Lower lobe of right lung (tissue), 2 donors: ENCODE data around the gene PABPN1L. TPM values are rescaled to one million over a fixed set of nuclear protein-coding genes. Genes with fewer than 3 reads are reported as not detected.

ENCODE experiments used
- ATAC-seq, 2 donors: fragments of 200-7000 bp; cut with Tn5 transposase; one replicate each; pipeline ENCODE4 v1.9.1; 2020 to 2022; ENCODE audit warnings: mild to moderate bottlenecking in 2 of 2, moderate library complexity in 2 of 2
- DNase-seq: peaks from one replicate; pipeline ENCODE4 v3.0.0-alpha.2; 2020
- H3K27ac ChIP-seq: fragments of 200-600 bp; one replicate; pipeline ENCODE4 v1.8.0; 2022
- H3K27me3 ChIP-seq: fragments of 200-600 bp; one replicate; pipeline ENCODE4 v1.8.0; 2022; ENCODE audit warnings: low read depth
- H3K36me3 ChIP-seq: fragments of 200-600 bp; one replicate; pipeline ENCODE4 v1.8.0; 2022; ENCODE audit warnings: mild to moderate bottlenecking
- H3K4me1 ChIP-seq: fragments of 200-600 bp; one replicate; pipeline ENCODE4 v1.8.0; 2022
- H3K4me3 ChIP-seq: fragments of 200-600 bp; one replicate; pipeline ENCODE4 v1.8.0; 2022; ENCODE audit warnings: mild to moderate bottlenecking
- H3K9me3 ChIP-seq: fragments of 200-600 bp; one replicate; pipeline ENCODE4 v1.8.0; 2022
- CTCF ChIP-seq: fragments of 200-600 bp; IDR thresholded peaks from one replicate; pipeline ENCODE4 v1.8.0; 2022; ENCODE audit warnings: antibody characterized with exemption, mild to moderate bottlenecking
- intact Hi-C: fragments of 100-400 bp; cut with DNase I; formaldehyde crosslinking; loops from one replicate; pipeline ENCODE4 v1.11.0; 2022
- total RNA-seq: library from RNA; stranded (reverse); fragmentation: NEBNext Ultra II Directional; extraction: Animal tissue kit (Norgen Biotek cat#: 25700); gene quantifications from one replicate; pipeline ENCODE4 v1.2.1, GENCODE V29; 2021
- donor health status: DM: no; HTN: yes; CAD: no; lungs with severe emphysema.

PABPN1L gene
- total RNA-seq, 1 donor from 2014 or later = not detected

GRCh38 chr16:88904676-88905365 is 38.4 kb upstream of the PABPN1L start:
- no peaks in the 10 kb centered on the region for H3K9me3 ChIP-seq
- ATAC-seq = no peak
- H3K27ac ChIP-seq = no peak overlapping the region
- H3K4me3 ChIP-seq = no peak overlapping the region
- no peak for DNase-seq
- TF ChIP-seq CTCF = no peak
- no peaks in the 10 kb centered on the region for H3K27me3 ChIP-seq
- no peaks in the 10 kb centered on the region for H3K4me1 ChIP-seq
- peaks cover 8% of the 10 kb centered on the region for H3K36me3 ChIP-seq
- intact Hi-C loops = no loop called here

DNA sequence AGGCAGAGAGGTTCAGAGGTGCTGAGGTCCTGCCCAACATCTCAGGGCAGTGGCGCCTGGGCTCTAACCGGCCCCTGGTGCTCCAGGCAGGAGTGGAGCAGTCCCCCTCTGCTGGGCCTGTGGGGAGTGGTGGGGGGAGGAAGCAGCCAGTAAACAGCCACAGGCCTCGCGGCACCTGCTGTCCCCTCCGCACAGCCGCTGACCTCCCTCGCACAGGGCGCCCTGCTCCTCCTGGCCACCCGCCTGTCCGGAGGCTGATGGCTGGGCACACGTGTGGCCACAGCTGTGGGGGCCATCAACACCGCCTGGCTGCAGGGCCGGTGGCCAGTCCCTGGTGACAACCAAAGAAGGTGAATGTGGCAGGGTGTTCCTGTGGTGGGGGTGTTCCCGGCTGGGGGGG is 36.8 kb upstream of the PABPN1L start:
- Histone ChIP-seq H3K4me3 (no peak overlapping the region), H3K36me3 (peaks cover 17% of the 10 kb centered on the region), H3K4me1 (no peaks in the 10 kb centered on the region), H3K9me3 (no peaks in the 10 kb centered on the region), H3K27me3 (no peaks in the 10 kb centered on the region), H3K27ac (no peak overlapping the region)
- DNase-seq (no peak), ATAC-seq (no peak)
- intact Hi-C loops = no loop called here
- TF ChIP-seq CTCF = no peak

GRCh38 chr16:88902744-88903143 is 36.3 kb upstream of the PABPN1L start:
- no peaks in the 10 kb centered on the region for H3K9me3 ChIP-seq
- H3K27ac ChIP-seq = no peak overlapping the region
- H3K4me3 ChIP-seq = no peak overlapping the region
- DNase-seq = no peak
- H3K27me3 ChIP-seq = no peaks in the 10 kb centered on the region
- no peak for TF ChIP-seq CTCF
- intact Hi-C loops = no loop called here
- H3K4me1 ChIP-seq = no peaks in the 10 kb centered on the region
- no peak for ATAC-seq
- H3K36me3 ChIP-seq = peaks cover 21% of the 10 kb centered on the region

DNA sequence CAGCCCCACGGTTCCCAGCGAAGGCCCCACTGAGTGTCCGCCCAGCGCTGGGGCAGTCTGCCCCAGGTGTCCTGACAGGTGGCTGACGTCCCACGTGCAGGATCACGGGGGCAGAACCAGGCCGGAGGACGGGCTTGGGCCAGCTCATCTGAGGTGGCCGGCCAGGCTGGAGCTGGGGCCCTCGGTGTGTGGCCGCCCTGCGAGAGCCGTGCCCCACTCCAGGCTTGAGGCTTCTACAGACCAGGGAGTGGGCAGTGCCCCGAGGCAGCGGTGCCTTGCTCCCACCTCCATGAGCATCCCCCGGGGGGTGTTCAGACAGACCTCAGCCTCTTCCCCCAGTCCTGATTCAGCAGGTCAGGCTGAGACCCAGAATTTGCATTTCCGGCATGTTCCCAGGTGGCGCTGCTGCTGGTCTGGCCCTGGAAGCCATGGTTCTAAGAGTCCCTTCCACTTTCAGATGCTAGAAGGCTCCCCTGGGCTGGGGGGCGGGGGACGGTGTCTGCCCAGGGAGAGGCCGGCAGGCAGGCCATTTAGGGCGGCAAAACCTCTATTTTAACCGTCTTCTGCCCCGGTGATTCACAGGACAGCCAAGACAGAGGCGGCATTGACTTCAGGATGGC is 35.4 kb upstream of the PABPN1L start:
- Histone ChIP-seq H3K4me3 (no peak overlapping the region), H3K27me3 (no peaks in the 10 kb centered on the region), H3K36me3 (peaks cover 30% of the 10 kb centered on the region), H3K9me3 (no peaks in the 10 kb centered on the region), H3K27ac (peak overlapping the region; percentile 70), H3K4me1 (no peaks in the 10 kb centered on the region)
- intact Hi-C loops = no loop called here
- DNase-seq (no peak), ATAC-seq (no peak)
- no peak for TF ChIP-seq CTCF

DNA sequence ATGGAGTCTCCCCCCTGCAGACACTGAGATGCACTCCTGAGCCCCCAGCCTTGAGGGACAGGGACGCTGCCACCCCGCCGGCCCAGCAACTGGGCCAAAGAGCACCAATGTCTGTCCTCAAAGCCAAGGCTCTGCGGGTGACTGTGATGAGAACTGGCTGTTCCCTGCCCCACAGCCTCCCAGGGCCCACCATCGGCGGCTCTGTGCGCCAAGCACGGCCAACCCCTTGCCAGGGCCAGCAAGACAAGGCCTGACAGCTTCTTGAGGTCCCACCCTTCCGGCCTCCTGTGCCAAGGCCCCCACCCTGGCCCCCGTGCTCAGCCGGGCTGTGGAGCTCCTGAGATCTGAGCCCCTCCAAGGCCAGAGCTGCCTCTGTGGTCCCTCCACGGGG is 34.2 kb upstream of the PABPN1L start:
- H3K4me1 ChIP-seq = no peaks in the 10 kb centered on the region
- peak; percentile 65 for DNase-seq
- intact Hi-C loops = no loop called here
- H3K9me3 ChIP-seq = no peaks in the 10 kb centered on the region
- peak overlapping the region; percentile 70 for H3K27ac ChIP-seq
- peak; percentile 29 to 39 for ATAC-seq
- no peak overlapping the region for H3K4me3 ChIP-seq
- no peaks in the 10 kb centered on the region for H3K27me3 ChIP-seq
- no peak for TF ChIP-seq CTCF
- H3K36me3 ChIP-seq = peaks cover 36% of the 10 kb centered on the region
